ENCODE measurements around the gene HID1. TPM values are rescaled to one million over a fixed set of nuclear protein-coding genes. Genes with fewer than 3 reads are reported as not detected.

The HID1 gene
- total and polyA plus RNA-seq, 9 of the 15 experiments (the other 6 are each of a cell fraction or from before 2014, with no cell fraction given): 0.14 to 2.1 (median 0.54) TPM; not detected in 2

DNA sequence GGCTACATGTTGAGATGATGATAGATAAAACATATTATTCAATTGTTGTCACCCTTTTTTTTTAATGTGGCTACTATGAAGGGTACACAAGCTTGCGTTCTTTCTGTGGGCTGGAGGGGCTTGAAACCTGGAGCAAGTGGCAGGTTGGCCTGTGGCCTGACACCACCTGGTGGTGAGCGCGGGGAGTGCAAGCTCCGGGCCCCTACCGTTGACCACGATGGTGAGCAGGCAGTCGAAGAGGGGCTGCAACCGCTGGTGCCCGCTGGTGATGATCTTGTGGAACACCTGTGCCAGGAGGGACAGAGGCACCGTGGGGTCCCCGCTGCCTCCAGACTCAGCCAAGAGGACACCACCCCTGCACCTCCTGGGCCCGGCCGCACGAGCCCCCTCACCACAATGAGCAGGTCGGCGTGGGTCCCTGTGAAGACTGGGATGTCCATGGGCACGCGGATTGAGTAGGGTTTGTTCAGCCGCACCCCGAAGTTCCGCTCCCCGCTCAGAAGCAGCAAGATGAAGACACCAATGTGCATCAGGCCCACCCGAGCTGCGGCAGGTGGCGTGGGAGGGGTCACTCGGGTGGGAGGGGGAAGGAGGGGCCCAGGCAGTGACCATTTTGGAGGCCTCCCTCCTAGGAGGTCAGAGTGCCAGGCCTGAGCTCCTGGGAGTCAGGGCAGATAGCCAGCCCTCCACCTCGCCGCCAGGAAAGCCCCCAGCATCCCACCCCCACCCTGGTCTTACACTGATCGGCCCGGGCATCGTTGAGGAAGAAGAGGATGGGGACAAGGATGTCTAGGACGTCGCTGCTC lies 14.4 kb downstream of the HID1 start:
- FAIRE-seq (peak; percentile 87), DNase-seq (ENCODE audit: extremely low read depth in 1 of 4, low spot score in 3 of 4) (peak; percentile 80 to 86 (median 84)), ATAC-seq (peak; percentile 61)
- ChIA-PET POLR2A (interaction anchor here (0.6 to 1.4 kb wide), 8 partner anchors 38 to 571 kb away, joined by 3 to 4 read pairs (median 3); partner anchors contain the start of gene MRPL58), CTCF (ENCODE audit: low intra/inter-chr PET ratio) (interaction anchor here (0.7 to 6.3 kb wide), 7 partner anchors 34 to 301 kb away, joined by 3 to 86 read pairs (median 5); partner anchors contain the start of genes OTOP2 and USH1G)
- BruUV-seq (replicated peaks): no TSS peak
- H3K27me3 ChIP-seq (ENCODE audit: control insufficient read depth in 2 of 2, insufficient read depth in 2 of 2, low read length in 2 of 2): no peaks in the 10 kb centered on the region; a peak in 1 of 5 replicates
- H3K79me2 ChIP-seq (ENCODE audit: control insufficient read depth, insufficient read depth, low read length): no peaks in the 10 kb centered on the region
- H3K4me2 ChIP-seq (ENCODE audit: insufficient read depth, low read length): no peak overlapping the region
- peaks cover 4% of the 10 kb centered on the region; the same call in 1 of the 2 replicates for H3K9me3 ChIP-seq (replicated peaks; ENCODE audit: control insufficient read depth, insufficient read depth, low read depth, low read length)
- H3K9ac ChIP-seq (ENCODE audit: insufficient read depth in 1 of 2, low read depth in 2 of 2, low read length in 2 of 2): peak overlapping the region in 1 of 2 experiments; percentile 53; a peak in 1 of 4 replicates
- in situ Hi-C loops (cut with MboI): loop anchor here (5.0 kb wide), 3 partner anchors 36 to 216 kb away; partner anchors contain the start of genes OTOP2 and USH1G
- H3K36me3 ChIP-seq (ENCODE audit: control insufficient read depth, insufficient read depth, low read length): no peaks in the 10 kb centered on the region
- H3K4me1 ChIP-seq (replicated peaks in 1 of 2; ENCODE audit: control insufficient read depth in 2 of 2, insufficient read depth in 2 of 2, low read length in 2 of 2): peaks cover 10 to 51% of the 10 kb centered on the region in 2 experiments; a peak in 4 of 5 replicates
- H4K20me1 ChIP-seq (replicated peaks; ENCODE audit: control insufficient read depth, insufficient read depth, low read length): no peaks in the 10 kb centered on the region
- H3K9me1 ChIP-seq (ENCODE audit: control insufficient read depth, insufficient read depth, low read length): no peaks in the 10 kb centered on the region
- intact Hi-C loops (cut with micrococcal nuclease): loop anchor here (1.0 to 5.0 kb wide), 2 partner anchors 35 to 91 kb away; partner anchors contain the start of gene USH1G
- WGBS (ENCODE audit: insufficient coverage, low coverage, missing lambda C conversion rate): 15% methylated on average over 24 of the region's 33 CpGs
- H2AFZ ChIP-seq (ENCODE audit: low read depth, low read length): 0 out of 2 replicates have a peak overlapping the region, but pooled peaks have one; percentile 27
- no peak overlapping the region for H3K27ac ChIP-seq (ENCODE audit: extremely low read depth, low read depth, low read length)
- H3K4me3 ChIP-seq: no peak overlapping the region
- TF ChIP-seq, protein P1, sequence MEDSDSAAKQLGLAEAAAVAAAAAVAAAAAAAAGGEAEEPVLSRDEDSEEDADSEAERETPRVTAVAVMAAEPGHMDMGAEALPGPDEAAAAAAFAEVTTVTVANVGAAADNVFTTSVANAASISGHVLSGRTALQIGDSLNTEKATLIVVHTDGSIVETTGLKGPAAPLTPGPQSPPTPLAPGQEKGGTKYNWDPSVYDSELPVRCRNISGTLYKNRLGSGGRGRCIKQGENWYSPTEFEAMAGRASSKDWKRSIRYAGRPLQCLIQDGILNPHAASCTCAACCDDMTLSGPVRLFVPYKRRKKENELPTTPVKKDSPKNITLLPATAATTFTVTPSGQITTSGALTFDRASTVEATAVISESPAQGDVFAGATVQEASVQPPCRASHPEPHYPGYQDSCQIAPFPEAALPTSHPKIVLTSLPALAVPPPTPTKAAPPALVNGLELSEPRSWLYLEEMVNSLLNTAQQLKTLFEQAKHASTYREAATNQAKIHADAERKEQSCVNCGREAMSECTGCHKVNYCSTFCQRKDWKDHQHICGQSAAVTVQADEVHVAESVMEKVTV (CRISPR knock-in tag; IDR thresholded peaks at IDR 0.05): peak; percentile 88
- TF ChIP-seq, protein P2, sequence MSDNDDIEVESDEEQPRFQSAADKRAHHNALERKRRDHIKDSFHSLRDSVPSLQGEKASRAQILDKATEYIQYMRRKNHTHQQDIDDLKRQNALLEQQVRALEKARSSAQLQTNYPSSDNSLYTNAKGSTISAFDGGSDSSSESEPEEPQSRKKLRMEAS (CRISPR knock-in tag; IDR thresholded peaks at IDR 0.05): peak; percentile 41
- TF ChIP-seq MAZ (CRISPR knock-in tag; conservative IDR thresholded peaks at IDR 0.05 in 1 of 2, IDR thresholded peaks at IDR 0.05 in 1 of 2) (peak; percentile 34 to 56; a peak in 2 of 4 replicates), BRD4 (IDR thresholded peaks at IDR 0.05) (no peak), ZBTB7A (IDR thresholded peaks at IDR 0.05; ENCODE audit: borderline replicate concordance, control insufficient read depth, low read depth, low read length) (peak; percentile 62; the same call in 1 of the 2 replicates), XRCC4 (IDR thresholded peaks at IDR 0.05; ENCODE audit: extremely low read depth, insufficient read depth, insufficient read length) (no peak), RFX1 (IDR thresholded peaks at IDR 0.05) (no peak), ATF1 (CRISPR knock-in tag; IDR thresholded peaks at IDR 0.05) (no peak), ATF1 (tag; IDR thresholded peaks at IDR 0.05) (0 out of 2 replicates have a peak, but pooled peaks have one; percentile 18), RAD21 (CRISPR knock-in tag; conservative IDR thresholded peaks at IDR 0.05 in 1 of 2, IDR thresholded peaks at IDR 0.05 in 1 of 2) (peak; percentile 95 to 99), MYC (IDR thresholded peaks at IDR 0.05; ENCODE audit: low read depth, low read length) (0 out of 2 replicates have a peak, but pooled peaks have one; percentile 38), MYC (CRISPR knock-in tag; IDR thresholded peaks at IDR 0.05; ENCODE audit: borderline replicate concordance, low read depth) (no peak), ARID2 (IDR thresholded peaks at IDR 0.05) (peak; percentile 92), SMC3 (conservative IDR thresholded peaks at IDR 0.05; ENCODE audit: insufficient read depth, low read depth, low read length) (peak; percentile 98), STAG1 (CRISPR knock-in tag; IDR thresholded peaks at IDR 0.05; ENCODE audit: borderline replicate concordance) (peak; percentile 89)
- TF ChIP-seq, protein P3, sequence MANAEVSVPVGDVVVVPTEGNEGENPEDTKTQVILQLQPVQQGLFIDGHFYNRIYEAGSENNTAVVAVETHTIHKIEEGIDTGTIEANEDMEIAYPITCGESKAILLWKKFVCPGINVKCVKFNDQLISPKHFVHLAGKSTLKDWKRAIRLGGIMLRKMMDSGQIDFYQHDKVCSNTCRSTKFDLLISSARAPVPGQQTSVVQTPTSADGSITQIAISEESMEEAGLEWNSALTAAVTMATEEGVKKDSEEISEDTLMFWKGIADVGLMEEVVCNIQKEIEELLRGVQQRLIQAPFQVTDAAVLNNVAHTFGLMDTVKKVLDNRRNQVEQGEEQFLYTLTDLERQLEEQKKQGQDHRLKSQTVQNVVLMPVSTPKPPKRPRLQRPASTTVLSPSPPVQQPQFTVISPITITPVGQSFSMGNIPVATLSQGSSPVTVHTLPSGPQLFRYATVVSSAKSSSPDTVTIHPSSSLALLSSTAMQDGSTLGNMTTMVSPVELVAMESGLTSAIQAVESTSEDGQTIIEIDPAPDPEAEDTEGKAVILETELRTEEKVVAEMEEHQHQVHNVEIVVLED (CRISPR knock-in tag; IDR thresholded peaks at IDR 0.05): no peak
